ENCODE data around the gene LCNL1.

Gene LCNL1

DNA sequence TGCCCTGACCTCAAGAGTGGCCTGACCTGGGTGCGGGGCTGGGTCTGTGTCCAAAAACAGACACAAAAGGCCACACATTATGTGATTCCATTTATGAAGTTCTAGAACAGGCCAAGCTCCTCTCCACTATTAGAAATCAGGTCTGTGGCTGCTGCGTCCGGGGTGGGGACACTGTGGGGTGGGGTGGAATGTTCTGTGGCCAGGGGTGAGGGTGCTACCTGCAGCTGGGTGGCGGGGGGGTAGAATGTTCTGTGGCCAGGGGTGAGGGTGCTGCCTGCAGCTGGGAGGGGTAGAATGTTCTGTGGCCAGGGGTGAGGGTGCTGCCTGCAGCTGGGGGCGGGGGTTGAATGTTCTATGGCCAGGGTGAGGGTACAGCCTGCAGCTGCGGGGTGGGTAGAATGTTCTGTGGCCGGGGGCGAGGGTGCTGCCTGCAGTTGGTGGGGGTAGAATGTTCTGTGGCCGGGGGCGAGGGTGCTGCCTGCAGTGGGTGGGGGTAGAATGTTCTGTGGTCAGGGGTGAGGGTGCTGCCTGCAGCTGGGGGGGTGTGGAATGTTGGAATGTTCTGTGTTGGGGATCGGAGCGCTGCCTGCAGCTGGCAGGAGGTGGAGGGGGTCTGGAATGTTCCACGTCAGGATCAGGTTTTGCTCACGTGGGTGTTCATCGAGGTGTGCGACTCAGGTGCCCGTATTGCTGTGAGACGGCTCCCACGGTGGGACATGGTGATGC lies 22.4 kb upstream of the LCNL1 start:
- no peak for DNase-seq

DNA sequence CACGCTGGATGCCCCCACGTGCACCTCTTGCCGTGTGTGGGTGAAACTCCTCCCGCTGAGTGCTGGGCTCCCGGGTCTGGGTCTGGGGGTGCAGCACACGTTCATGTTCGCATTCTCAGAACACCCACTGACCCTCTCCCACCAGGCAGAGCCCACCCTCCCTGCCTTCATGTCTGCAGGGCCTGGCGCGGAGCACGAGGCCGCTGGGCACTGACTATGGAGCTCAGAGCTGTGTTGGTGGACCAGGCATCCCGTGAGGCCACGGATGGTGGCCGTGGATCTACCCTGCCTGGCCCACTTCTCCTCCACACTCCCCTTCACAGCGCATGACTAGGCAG lies 21.9 kb upstream of the LCNL1 start:
- no peak for DNase-seq

DNA sequence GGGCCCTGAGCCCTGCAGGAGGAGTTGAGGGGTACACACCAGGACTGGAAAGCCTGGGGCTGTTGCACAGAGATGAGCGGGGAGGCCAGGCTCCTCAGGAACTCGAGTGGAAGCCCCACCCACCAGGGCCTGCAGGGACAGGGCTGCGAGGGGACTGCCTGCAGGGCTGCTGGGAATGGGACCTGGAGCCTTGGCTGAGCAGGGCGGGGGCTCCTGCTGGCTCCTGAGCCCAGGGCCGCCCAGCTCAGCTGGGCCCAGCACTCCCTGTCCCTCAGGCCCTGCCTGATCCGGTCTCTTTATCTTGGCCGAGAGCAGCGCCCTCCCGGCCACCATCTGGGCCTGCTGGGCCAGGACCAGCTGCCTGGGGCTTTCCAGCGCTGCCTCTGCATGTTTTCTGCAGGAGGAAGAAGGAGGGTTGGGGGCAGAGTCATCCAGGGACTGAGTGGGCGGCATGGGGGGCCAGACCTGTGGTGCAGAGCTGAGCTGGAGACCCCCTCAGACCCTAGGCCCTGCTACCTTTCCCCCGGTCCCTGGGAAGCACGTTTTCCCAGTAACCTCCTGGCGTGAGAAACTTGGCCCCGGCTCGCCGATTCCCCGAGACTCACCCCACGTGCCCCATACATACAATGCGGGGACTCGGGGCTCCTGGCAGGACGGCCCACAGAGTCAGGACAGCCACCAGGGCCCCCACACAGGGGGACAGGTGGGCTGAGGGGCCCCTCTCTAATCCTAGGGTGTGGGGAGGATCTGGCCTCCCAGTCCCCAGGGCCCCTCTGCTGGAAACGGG lies 21.3 kb upstream of the LCNL1 start:
- peak in 7 of 14 donors; percentile 19 to 89 (median 42) for DNase-seq

DNA sequence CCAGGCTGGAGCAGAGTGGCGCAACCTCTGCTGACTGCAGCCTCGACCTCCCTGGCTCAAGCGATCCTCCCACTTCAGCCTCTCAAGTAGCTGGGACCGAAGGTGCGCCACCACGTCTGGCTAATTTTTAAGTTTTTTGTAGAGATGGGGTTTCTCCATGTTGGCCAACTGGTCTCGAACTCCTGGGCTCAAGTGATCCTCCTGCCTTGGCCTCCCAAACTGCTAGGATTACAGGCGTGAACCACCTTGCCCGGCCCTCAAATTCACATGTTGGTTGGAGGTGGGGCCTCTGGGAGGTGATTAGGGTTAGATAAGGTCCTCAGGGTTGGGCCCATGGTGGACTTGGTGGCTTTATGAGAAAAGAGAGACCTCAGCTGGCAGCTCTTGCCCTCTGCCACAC lies 20.6 kb upstream of the LCNL1 start:
- DNase-seq: no peak

DNA sequence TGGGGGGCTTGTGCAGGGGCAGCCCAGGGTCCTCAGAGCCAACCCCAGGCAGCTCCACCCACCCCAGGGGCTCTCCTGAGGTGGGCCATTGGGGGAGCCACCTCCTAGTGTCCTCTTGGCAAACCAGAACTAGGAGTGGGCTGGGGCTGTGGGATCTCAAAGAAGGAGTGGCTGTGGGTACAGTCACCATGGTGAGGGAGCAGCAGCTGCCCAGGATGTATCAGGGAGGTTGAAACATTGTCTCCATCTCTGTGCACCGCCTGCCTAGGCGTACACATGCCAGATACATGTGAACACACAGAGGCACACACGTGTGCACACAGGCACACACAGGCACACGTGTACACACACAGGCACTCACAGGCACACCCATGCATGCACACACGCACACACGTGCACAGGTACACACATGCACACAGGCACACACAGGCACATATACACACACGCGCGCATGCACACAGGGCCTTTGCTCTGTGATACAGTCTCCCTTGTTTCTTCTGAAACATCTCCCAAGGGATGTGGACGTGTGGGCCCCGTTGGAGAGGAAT lies 20.0 kb upstream of the LCNL1 start:
- no peak for DNase-seq

DNA sequence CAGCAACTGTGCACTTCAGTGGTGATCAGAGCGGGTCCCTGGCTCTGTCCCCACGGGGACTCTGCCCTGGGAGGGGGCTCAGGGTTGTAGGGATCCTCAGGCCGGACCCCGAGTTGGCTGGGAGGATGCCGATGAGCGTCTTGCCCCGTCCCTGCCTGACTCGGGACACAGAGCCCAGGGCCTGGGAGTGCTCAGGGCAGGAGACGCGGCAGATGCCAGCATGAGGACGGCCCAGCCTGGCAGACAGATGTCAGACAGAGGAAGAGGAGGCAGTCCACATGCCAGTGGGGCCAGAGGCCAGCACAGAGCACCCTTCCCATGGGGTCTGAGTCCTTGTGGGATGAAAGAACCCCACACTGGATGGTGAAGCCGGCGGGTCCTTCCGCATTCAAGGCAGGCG lies 19.5 kb upstream of the LCNL1 start:
- peak in 1 of 14 donors; percentile 11 for DNase-seq

DNA sequence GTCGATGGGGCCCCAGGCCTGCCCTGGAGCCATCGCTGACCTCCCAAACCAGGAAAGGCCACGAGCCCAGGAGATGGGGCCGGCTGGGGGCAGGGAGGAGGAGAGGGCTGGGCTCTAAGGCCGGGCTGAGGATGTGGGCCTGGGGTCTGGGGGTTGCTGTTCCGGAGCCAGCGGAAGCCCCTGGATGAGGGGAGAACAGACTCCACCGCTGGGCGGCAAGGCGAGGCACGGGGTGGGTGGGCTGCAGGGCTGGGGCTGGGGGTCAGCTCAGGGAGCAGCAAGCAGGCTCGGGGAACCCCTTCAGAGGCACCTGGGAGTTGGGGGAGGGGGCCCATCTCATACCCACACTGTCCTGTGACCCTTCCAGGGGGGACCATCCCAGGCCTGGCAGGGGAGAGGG lies 19.0 kb upstream of the LCNL1 start:
- DNase-seq: no peak

DNA sequence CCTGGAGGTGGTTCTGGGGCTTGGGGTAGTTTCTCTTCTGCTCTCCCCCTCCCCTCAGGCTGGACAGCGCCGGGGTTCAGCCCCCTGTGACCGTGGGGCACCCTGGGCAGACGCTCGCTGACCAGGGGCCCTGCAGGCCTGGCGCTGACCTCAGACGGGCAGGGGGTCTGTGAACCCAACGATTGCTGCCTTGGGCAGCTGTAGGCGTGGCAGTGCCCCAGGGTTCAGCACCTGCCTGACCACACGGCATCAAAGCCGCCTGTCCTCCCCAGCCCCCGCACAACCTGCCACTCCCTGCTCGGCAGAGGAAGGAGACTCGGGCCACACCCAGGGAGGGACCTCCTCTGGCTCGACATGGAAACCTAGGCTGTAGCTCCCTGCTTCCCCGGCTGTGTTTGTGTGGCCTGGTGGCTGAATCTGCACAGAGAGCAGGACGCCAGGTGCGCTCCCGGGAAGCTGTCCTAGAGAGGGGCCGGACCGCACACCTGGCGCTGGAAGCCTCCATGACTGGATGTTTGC lies 18.6 kb upstream of the LCNL1 start:
- no peak for DNase-seq

DNA sequence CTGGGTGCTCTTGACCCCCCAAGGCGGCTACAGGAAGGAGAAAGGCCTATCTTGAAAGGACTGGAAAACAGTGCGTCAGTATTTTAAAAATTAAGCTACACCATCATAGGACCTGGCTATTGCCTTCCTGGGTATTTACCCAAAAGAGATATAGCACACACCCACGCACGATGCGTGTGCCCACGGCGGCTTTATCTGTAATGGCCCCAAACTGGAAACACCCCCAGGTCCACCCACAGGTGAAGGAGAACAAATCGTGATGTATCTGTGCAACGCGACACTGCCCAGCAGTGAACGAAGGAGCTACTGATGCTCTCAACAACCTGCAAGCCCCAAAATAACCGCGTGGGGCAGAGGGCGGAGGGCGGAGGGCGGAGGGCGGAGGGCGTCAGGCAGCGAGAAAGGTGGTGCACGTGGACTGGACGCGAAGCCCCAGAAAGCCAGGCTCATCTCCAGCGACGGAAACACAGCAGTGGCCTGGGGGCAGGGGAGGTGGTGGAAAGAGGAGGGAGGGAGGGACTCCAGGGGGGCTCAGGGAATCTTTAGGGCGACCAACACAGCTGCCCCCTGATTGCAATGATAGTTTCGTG lies 17.9 kb upstream of the LCNL1 start:
- no peak for DNase-seq

DNA sequence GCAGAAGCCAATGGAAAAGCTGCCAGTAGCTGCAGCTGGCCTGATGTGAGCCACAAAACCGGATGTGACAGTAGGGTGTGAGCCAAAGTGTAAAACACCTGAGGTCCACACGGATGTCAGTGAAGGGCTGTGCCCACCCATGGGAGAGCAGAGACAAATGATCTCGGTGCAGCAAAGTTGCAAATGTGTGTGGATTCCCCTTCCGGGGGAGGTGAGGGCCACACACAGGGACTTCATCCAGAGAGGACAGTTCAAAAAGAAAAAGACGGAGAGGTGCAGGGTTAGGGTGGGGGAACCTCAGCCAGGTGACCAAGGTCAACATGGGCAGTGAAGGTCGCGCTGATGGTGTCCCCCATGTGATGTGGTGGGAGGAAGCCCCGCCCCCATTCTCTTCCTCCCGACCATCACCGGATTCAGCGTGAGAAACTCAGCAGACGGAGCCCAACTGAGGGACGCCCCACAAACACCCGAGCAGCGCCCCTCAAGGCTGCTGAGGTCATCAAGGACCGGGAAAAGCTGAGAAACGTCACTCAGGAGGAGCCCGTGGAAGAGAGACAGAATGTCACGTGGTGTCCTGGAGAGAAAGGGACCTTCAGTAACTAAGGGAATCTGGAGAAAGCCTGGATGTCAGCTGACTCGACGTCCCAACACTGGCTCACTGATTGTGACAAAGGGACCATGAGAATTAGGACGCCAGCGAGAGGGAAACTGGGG lies 16.9 kb upstream of the LCNL1 start:
- peak in 12 of 14 donors; percentile 32 to 82 (median 62) for DNase-seq

DNA sequence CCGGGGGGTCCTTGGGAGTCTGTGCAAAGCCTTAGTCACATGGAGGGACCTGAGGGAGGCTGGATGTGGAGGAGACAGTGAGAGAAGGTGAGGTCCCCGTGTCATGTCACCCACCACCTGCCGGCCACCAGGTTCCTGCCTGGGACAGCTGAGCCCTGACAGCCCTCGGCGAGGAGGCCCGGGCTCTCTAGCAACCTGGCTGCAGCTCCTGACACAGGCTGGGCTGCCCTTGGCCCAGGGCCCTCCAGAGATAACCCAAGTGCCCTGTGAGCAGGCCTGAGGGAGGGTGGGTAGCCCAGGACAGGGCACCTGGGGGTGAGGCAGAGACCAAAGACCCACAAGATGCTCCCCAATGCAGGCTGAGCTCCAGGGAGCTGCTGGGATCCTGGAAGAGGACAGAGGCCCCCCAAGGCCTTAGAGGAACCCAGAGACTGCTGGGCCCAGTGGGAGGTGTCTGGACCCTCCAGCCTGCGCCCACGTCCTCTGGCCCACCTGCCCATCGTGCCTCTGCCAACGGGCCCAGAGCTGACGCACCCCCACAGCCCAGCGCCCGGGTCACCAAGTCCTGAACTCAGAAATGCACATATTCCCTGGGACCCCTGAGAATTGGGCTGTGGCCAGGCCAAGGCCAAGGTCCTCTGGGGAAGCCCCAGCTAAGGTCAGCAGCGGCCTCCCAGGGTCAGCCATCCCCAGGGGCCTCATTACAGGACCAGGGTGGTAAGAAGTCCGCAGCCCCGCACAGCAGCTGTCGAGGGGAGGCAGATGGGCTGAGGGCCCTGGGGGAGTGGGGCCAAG lies 14.3 kb upstream of the LCNL1 start:
- no peak for DNase-seq

DNA sequence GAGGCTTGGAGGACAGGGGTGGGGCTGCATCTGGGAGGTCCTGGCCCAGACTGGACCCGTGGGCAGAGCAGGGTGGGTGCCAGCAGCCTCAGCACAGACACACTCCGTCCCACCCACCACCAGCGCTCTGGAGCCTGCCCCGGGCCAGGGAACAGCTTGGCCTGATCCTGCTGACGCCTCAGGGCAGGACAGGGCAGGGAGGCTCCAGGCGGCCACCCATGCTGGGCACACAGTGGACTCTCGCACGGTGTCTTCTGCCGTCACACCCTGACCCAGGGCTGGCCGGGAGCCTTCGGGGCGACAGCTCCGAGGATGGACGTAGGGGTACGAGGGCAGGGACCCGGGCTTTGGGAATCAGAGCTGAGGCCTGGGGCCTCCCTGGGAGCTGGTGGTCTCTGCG lies 13.6 kb upstream of the LCNL1 start:
- DNase-seq: no peak

DNA sequence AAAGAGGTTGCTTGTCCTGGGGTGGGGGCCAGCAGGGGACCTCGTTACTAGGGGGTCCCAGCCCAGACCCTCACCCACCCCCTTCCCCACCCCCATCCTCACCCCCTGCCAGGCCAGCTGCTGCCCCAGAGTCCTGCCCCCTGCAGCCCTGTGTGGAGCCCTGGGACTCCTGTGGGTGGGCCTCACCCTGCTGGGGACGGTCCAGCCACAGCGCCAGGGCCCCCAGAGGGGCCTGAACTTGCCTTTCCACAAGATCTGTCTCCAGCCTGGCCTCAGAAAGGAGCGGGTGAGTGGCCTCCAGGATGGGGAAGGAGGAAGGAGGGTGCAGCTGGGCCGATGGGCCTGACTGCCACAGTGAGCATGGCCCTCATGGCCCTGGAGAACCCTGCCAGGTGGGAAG lies 13.0 kb upstream of the LCNL1 start:
- DNase-seq: no peak

DNA sequence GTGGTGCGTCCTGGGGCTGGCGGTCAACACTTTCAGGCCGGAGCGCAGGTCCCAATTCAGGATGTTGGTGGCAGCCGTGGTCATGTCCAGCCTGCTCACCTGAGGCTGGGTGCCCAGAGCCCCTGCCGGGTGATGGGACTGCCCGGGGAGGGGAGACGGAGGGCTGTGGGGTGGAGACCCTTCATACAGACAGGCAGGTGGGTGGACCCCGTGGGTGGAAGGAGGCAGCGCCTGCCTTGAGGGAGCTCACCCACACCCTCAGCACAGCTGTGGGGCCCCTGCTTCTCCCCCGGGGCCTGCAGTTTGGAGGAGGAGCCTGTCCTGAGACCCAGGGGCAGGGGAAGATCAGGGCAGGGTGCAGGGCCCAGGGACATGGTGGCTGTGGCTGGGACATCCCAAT lies 12.4 kb upstream of the LCNL1 start:
- no peak for DNase-seq

DNA sequence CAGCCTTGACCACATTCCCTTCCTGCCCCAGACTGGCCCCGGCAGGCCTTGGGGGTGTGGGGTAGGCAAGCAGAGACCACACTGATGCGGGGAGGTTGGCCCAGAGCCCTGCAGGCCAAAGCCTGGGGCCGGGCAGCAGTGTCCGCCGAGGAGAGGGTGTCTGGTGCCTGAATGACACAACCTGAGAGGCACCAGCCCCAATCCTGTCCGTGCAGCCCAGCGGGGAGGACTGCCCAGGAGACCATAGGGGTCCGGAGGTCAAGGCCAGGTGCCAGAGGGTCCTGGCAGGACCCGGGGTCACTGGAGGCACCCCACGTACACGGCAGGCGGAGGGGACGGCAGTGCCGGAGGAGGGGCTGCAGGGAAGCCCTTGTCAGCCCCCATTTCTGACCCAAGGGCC lies 11.0 kb upstream of the LCNL1 start:
- no peak for DNase-seq

DNA sequence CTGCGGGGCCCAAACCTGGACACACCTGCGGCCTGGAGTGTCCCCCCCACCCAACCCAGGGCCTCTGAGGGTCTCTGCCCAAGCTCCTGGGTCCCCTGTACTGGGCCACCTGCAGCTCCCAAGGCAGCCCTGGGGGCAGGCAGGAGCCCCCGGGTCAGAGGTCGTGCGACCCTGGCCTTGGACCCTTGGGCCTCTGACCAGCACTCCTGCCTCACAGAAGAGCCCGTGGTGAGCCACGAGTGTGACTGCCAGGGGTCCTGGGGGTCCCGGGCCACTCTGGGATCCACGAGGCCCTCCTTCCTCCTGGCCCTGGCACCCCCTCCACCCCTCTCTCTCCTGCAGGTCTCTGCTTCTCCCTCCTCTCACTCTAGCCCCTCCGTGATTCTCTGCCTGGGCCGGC lies 10.5 kb upstream of the LCNL1 start:
- no peak for DNase-seq

DNA sequence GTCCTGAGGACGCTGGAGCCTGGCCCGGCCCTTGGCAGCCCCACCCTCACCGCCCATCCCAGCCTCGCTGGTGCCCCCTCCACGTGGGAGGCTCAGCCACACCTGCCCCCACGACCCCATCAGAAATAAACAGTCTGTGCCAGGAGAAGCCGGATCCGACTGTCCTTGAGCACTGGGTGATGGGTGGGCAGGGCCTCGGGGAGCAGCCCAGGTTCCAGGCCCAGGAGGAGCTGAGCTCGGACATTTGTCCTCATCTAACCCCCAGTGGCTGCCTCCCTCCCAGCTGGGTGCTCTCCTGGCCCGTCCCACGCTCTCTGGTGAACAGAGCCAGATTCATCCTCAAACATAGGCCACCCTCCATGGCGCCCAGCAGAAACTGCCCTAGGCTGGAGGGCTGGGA lies 10.1 kb upstream of the LCNL1 start:
- no peak for DNase-seq

DNA sequence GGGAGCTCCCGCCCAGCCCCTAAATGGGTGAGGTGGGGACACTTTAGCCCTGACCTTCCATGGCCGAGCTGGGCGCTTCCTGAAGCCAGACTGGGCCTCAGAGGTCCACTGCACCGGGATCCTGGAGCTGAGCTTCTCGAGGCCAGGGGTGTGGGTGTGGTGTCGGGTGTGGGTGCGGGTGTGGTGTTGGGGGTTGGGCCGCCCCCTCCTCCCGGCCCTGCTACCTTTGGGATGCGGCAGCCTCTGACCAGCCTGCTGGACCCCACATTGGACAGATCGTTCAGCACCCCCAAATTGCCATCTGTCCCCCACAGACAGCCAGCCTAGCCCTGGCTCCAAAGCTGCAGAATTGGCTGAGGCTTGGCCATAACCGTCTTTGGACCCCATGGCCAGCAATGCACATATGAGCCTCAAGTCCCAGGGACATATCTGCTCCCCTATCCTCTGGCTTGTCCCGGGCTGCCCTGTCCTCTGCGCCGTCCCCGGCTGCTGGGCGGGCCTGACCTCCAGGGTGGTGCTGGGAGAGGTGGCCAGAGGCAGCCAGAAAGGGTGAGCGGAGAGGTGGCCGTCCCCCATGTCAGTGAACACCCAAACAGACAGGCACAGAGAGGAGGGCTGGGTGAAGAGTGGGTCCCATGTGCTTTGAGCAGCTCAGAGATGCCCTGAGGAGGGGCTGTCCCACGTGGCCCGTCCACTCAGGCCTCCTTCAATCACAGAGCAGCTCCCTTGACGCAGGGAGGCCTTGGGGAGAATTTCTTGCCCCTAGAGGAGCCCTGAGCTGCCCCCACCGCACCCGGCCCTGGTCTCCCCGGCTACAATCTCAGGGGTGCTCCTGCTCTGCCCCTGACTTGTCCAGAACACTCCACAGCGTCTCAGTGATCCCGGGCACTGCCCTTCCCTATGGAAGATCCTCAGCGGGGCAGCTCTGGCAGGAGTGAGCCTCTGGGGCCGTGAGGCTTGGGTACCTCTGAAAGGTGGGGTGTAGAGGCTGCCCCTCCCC lies 8.9 kb upstream of the LCNL1 start:
- DNase-seq: no peak

DNA sequence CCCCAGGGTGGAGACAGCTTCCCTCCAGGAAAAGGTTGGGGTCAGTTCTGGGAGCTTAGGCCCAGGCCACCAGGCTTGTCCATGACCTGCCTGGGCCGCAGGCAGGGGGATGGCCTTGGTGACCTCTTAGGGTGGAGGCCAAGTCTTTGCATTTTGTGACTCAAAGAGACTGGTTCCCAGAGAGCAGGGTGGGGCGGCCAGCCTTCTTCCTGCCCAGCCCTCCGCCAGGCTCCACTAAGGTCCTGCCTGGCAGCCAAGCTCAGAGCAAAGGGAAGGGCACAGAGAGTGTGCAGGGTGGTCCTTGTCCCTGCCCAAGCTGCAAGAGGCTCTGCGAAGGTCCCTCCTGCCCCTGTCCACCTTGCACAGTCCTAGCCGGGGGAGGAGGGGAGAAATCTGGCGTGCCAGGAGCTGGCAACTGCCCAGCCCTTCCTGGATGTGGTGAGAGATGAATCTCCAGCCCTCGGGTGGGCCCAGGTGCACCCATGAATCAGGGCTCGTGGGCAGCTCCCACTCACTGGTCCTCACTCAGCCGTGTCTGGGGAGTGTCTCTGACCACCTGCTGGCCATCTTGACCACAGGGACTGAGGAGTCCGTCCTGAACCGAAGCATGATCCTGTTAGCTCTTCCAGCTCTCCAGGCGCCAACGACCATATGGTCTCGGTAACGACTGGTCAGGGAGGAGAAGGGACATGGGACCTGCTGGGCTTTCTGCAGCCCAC lies 7.8 kb upstream of the LCNL1 start:
- DNase-seq: peak in 1 of 14 donors; percentile 62

DNA sequence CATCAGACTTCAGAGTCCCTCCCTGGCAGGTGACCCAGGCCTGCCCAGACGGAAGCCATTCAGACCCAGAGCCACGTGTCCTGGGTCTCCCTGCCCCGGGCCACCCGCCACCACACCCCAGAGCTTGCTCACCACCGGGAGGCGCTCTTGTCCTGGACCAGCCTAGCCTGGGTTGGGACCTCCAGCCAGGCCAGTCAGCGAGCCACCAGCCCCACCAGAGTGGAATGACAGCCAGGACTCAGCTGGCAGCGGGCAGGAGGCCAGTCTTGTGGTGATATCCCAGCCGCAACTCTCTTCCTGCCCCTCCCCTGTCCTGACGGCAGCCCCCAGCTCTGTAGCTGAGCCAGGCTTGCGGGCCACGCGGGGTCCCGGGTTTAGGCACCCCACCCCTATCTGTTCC lies 7.1 kb upstream of the LCNL1 start:
- peak in 12 of 14 donors; percentile 35 to 81 (median 62) for DNase-seq
